ENCODE results near the gene IFT43. TPM values are rescaled to one million over a fixed set of nuclear protein-coding genes. Genes with fewer than 3 reads are reported as not detected.

Gene IFT43
- total RNA-seq, 1 donor from 2014 or later = 8.9 TPM

GRCh38 chr14:76129851-76130576 is 144.5 kb downstream of the IFT43 start:
- H3K4me1 Mint-ChIP-seq = no peaks in the 10 kb centered on the region
- H3K27me3 Mint-ChIP-seq = peaks cover 37% of the 10 kb centered on the region
- H3K9me3 Mint-ChIP-seq = no peaks in the 10 kb centered on the region
- H3K4me3 Mint-ChIP-seq = no peak overlapping the region
- H3K36me3 Mint-ChIP-seq (ENCODE audit: low read depth) = no peaks in the 10 kb centered on the region
- intact Hi-C loops (cut with micrococcal nuclease) = no loop called here
- DNase-seq = no peak
- no peak overlapping the region for H3K27ac Mint-ChIP-seq

- H3K4me3 Mint-ChIP-seq = no peak overlapping the region
- no peak overlapping the region for H3K27ac Mint-ChIP-seq
- H3K36me3 Mint-ChIP-seq (ENCODE audit: low read depth) = no peaks in the 10 kb centered on the region
- intact Hi-C loops (cut with micrococcal nuclease) = no loop called here
- DNase-seq = no peak
- peaks cover 46% of the 10 kb centered on the region for H3K27me3 Mint-ChIP-seq
- H3K9me3 Mint-ChIP-seq = no peaks in the 10 kb centered on the region
- H3K4me1 Mint-ChIP-seq = no peaks in the 10 kb centered on the region
These were observed 145.8 kb downstream of the IFT43 start for GRCh38 chr14:76131071-76131965.

- peak; percentile 76 for DNase-seq
- peaks cover 2% of the 10 kb centered on the region for H3K4me1 Mint-ChIP-seq
- H3K4me3 Mint-ChIP-seq = no peak overlapping the region
- peaks cover 60% of the 10 kb centered on the region for H3K27me3 Mint-ChIP-seq
- no peaks in the 10 kb centered on the region for H3K36me3 Mint-ChIP-seq (ENCODE audit: low read depth)
- intact Hi-C loops (cut with micrococcal nuclease) = no loop called here
- peaks cover 2% of the 10 kb centered on the region for H3K9me3 Mint-ChIP-seq
- H3K27ac Mint-ChIP-seq = no peak overlapping the region
These were observed 147.5 kb downstream of the IFT43 start for GRCh38 chr14:76133103-76133502.

Other genes starting within 250 kb of the IFT43 start
- 2.4 and 3.6 TPM in 2 replicates for gene TGFB3, start 3.8 kb upstream of the IFT43 start, total RNA-seq
- 60.6 and 61.6 TPM in 2 replicates for gene GPATCH2L, start 166.2 kb downstream of the IFT43 start, total RNA-seq

Measured in activated CD4-positive, alpha-beta T cell treated with anti-CD3 and anti-CD28 coated beads, Interleukin-2, amount 10 ng/mL, durations not matched to agents 24 days and 14 days (primary cell).